Activated naive CD8-positive, alpha-beta T cell (primary cell): ENCODE measurements around the gene PPP3R1.
A peak's percentile ranks its signal among the peaks of the same experiment; 100 is the strongest.

Experiments used
- H3K27ac Mint-ChIP-seq: one replicate; pipeline ENCODE4 v1.8.0; 2021; ENCODE audit warnings: mixed read lengths
- H3K27me3 Mint-ChIP-seq: one replicate; pipeline ENCODE4 v1.8.0; 2021; ENCODE audit warnings: mixed read lengths
- H3K36me3 Mint-ChIP-seq: one replicate; pipeline ENCODE4 v1.8.0; 2021; ENCODE audit warnings: mixed read lengths
- H3K4me1 Mint-ChIP-seq: one replicate; pipeline ENCODE4 v1.8.0; 2021; ENCODE audit warnings: low read depth, mixed read lengths
- H3K4me3 Mint-ChIP-seq: one replicate; pipeline ENCODE4 v1.8.0; 2021; ENCODE audit warnings: mild to moderate bottlenecking, mixed read lengths
- H3K9me3 Mint-ChIP-seq: one replicate; pipeline ENCODE4 v1.8.0; 2021; ENCODE audit warnings: low read depth, mixed read lengths

Gene PPP3R1

DNA sequence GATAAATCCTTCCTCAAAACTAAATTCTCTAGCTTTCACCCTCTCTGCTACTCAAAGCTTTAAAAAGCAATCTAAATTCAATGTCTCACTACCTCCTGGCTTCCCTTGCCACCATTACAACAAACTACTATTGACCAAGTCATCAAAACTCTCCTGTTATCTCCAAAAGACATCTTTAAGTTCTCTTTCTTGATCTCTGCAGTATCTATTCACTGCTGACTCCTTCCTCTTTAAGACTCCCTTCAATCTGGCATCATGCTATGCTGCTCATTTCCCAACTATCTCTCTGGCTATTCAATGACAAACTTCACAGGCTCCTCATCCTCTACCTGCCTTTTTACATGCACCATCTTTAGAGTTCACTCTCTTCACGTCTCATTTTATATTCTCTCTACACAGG lies 5.9 kb downstream of the PPP3R1 start:
- H3K27me3 Mint-ChIP-seq: no peaks in the 10 kb centered on the region
- no peaks in the 10 kb centered on the region for H3K36me3 Mint-ChIP-seq
- H3K27ac Mint-ChIP-seq: no peak overlapping the region
- no peak overlapping the region for H3K4me3 Mint-ChIP-seq
- H3K9me3 Mint-ChIP-seq: no peaks in the 10 kb centered on the region
- H3K4me1 Mint-ChIP-seq: peaks cover 18% of the 10 kb centered on the region

DNA sequence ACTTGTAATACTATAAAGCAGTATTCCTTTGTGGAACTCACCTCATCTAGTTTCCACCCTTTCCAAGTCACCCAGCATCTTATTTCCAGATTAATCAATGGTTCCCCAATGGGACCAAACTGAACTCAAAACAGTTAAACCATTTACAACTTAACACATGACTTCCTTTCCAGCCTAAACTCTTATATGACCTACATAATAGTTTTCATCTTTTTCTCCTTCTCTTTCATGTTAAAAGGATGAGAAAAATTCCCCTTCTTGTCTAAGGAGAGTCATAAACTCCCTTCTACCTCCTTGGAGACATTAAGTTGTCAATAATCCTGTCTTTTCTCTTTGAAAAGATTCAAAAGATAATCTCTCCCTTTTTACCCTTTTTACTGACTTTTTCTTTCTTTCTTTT lies 6.7 kb downstream of the PPP3R1 start:
- H3K27ac Mint-ChIP-seq: no peak overlapping the region
- H3K9me3 Mint-ChIP-seq: no peaks in the 10 kb centered on the region
- no peaks in the 10 kb centered on the region for H3K27me3 Mint-ChIP-seq
- peaks cover under 1% of the 10 kb centered on the region for H3K36me3 Mint-ChIP-seq
- peaks cover 24% of the 10 kb centered on the region for H3K4me1 Mint-ChIP-seq
- no peak overlapping the region for H3K4me3 Mint-ChIP-seq

- H3K9me3 Mint-ChIP-seq: no peaks in the 10 kb centered on the region
Observed at GRCh38 chr2:68245066-68245465, 7.3 kb downstream of the PPP3R1 start.

GRCh38 chr2:68244456-68244855 lies 7.9 kb downstream of the PPP3R1 start:
- H3K4me1 Mint-ChIP-seq: peaks cover 24% of the 10 kb centered on the region
- no peaks in the 10 kb centered on the region for H3K9me3 Mint-ChIP-seq
- H3K27ac Mint-ChIP-seq: no peak overlapping the region
- H3K4me3 Mint-ChIP-seq: no peak overlapping the region
- H3K27me3 Mint-ChIP-seq: no peaks in the 10 kb centered on the region
- H3K36me3 Mint-ChIP-seq: peaks cover 5% of the 10 kb centered on the region

More at GRCh38 chr2:68245066-68245465, 7.3 kb downstream of the PPP3R1 start:
- H3K4me1 Mint-ChIP-seq: peaks cover 26% of the 10 kb centered on the region
- no peak overlapping the region for H3K27ac Mint-ChIP-seq
- no peak overlapping the region for H3K4me3 Mint-ChIP-seq
- H3K36me3 Mint-ChIP-seq: peaks cover 5% of the 10 kb centered on the region
- no peaks in the 10 kb centered on the region for H3K27me3 Mint-ChIP-seq

GRCh38 chr2:68241732-68242131 lies 10.6 kb downstream of the PPP3R1 start:
- Mint-ChIP-seq H3K4me3 (no peak overlapping the region), H3K27ac (no peak overlapping the region), H3K27me3 (no peaks in the 10 kb centered on the region), H3K4me1 (peaks cover 50% of the 10 kb centered on the region), H3K9me3 (no peaks in the 10 kb centered on the region), H3K36me3 (peaks cover 5% of the 10 kb centered on the region)

DNA sequence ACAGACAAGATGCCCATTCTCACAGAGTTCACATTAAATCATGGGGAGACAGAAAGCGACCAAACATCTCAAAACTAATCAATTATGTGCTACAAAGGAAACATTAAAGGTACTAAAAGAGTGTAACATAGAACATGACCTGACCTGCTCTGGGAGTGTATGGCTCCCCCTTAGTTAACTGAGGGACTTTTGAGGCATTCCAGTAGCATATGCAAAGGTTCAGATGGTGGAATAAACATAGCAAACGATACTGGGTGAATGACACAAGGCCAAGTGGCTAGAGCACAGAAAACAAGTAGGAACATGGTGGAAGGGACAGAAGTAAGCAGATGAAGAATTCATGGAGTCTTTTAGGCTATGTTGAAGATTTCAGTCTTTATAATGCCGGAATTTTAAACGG lies 11.9 kb downstream of the PPP3R1 start:
- Mint-ChIP-seq H3K4me1 (peaks cover 62% of the 10 kb centered on the region), H3K36me3 (peaks cover 5% of the 10 kb centered on the region), H3K27ac (peak overlapping the region; percentile 42), H3K9me3 (no peaks in the 10 kb centered on the region), H3K27me3 (no peaks in the 10 kb centered on the region), H3K4me3 (peak overlapping the region; percentile 8)

DNA sequence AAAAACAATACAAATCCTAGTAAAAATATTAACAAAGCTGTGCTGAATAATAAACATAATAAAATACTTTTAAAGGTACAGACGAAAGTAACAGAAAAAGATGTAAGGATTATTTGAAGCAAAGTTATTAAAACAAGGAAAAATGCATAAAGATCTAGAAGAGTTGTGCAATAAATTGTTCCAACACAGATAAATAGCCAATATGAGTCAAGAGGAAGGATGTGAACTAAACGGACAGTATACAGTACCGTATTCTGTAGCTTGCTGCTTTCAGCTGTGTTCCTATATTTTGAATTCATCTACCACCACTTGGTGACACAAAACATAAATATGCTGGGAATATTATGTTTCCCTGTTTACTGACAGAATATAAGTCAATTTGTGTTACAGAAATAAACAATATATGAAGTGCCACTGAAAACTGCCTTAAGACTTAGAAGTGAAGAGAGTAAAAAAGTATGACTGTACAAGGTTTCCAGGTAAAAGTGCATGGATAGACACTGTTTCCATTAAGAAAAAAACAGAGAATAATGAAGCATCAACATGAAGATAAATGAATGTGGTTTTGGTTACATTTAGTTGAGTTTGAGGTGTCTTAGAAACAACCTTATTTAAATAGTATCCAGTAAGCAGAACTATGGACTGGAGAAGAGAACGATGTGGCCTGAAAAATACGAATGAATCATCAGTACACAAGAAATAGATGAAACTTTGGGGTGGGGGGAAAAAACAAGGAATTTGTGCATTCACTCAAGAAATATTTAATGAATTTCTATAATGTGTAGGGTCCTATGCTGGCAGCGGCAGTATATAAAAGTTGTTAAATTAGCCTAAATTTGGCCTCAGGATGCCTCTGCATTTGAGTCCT lies 13.1 kb downstream of the PPP3R1 start:
- H3K9me3 Mint-ChIP-seq: no peaks in the 10 kb centered on the region
- peaks cover 75% of the 10 kb centered on the region for H3K4me1 Mint-ChIP-seq
- H3K4me3 Mint-ChIP-seq: peak overlapping the region; percentile 51
- H3K27ac Mint-ChIP-seq: peak overlapping the region; percentile 81
- H3K27me3 Mint-ChIP-seq: no peaks in the 10 kb centered on the region
- peaks cover 5% of the 10 kb centered on the region for H3K36me3 Mint-ChIP-seq

DNA sequence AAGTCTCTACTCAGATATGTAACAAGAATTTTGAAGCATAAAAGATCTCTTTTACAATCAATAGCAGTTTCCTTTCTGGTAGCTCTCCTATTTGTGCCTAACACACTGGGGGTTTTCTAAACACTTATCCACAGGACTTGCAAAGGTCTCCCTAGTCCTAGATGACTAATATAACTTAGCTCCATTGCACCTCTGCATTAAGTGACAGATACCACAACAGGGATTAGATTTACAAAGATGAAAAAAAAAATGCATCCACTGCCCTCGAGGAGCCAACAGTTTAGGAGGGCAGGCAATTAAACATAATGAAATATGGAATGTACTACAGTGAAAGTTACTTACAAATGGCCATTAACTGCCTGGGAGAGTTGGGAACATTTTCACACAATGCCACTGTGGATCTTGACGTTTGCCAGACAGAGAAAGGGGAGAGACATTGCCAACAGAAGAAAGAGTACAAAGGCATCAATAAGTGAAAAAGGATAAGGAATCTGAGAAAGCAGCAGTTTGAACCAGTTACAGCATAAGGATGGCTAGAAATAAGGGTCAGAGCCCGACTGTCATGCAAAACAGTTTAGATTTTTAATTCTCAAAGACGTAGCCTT lies 14.3 kb downstream of the PPP3R1 start:
- no peaks in the 10 kb centered on the region for H3K9me3 Mint-ChIP-seq
- H3K4me1 Mint-ChIP-seq: peaks cover 82% of the 10 kb centered on the region
- H3K36me3 Mint-ChIP-seq: peaks cover 5% of the 10 kb centered on the region
- H3K4me3 Mint-ChIP-seq: peak overlapping the region; percentile 28
- H3K27me3 Mint-ChIP-seq: no peaks in the 10 kb centered on the region
- H3K27ac Mint-ChIP-seq: peak overlapping the region; percentile 81

GRCh38 chr2:68237404-68237803 lies 14.9 kb downstream of the PPP3R1 start:
- Mint-ChIP-seq H3K27ac (peak overlapping the region; percentile 66), H3K4me3 (peak overlapping the region; percentile 28)

GRCh38 chr2:68236876-68237275 lies 15.5 kb downstream of the PPP3R1 start:
- peaks cover 5% of the 10 kb centered on the region for H3K36me3 Mint-ChIP-seq
- H3K27ac Mint-ChIP-seq: no peak overlapping the region
- no peak overlapping the region for H3K4me3 Mint-ChIP-seq
- no peaks in the 10 kb centered on the region for H3K27me3 Mint-ChIP-seq
- H3K4me1 Mint-ChIP-seq: peaks cover 84% of the 10 kb centered on the region
- H3K9me3 Mint-ChIP-seq: no peaks in the 10 kb centered on the region

More at GRCh38 chr2:68237404-68237803, 14.9 kb downstream of the PPP3R1 start:
- Mint-ChIP-seq H3K4me1 (peaks cover 86% of the 10 kb centered on the region), H3K27me3 (no peaks in the 10 kb centered on the region), H3K36me3 (peaks cover 5% of the 10 kb centered on the region), H3K9me3 (no peaks in the 10 kb centered on the region)

DNA sequence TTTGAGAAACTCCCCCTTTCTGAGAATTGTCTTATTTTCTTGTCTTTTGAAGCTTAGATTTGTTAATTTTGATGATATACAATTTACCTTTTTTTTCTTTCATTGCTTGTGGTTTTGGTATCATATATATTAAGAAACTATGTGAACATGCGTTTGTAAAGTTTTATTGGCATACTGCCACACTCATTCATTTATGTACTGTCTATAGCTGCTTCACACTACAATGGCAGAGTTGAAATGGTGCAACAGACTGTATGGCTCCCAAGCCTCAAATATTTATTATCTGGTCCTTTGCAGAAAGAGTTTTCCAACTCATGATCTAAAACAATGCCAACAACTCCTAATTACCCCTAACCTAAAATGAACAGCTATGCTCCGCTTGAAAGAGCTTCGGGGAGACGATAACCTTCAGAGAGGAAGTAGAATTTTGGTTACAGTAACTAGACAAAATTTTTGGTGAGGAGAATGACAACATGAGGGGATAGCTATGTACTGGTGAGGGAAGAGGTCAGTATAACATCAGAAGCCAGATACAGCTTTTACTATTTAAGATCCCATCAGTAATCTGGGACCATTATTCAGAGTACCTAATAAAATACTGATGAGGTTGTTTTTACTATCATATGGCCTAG lies 16.1 kb downstream of the PPP3R1 start:
- H3K27ac Mint-ChIP-seq: peak overlapping the region; percentile 42
- H3K9me3 Mint-ChIP-seq: no peaks in the 10 kb centered on the region
- peak overlapping the region; percentile 10 for H3K4me3 Mint-ChIP-seq
- H3K27me3 Mint-ChIP-seq: no peaks in the 10 kb centered on the region
- H3K4me1 Mint-ChIP-seq: peaks cover 84% of the 10 kb centered on the region
- peaks cover 5% of the 10 kb centered on the region for H3K36me3 Mint-ChIP-seq

DNA sequence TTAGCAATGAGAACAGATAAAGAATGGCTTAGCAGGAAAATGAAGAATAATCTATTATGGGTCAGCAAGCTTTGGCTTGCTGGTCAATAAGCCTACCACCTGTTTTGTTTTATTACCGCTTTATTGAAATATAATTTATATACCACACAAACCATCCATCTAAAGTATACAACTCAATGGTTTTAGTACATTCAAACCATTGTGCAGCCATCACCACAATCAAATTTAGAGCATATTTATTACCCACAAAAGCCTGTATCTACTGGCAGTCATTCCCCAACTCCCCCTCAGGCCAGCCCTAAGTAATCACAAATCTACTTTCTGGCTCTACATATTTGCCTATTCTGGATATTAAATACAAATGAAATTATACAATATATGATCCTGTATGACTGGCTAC lies 17.2 kb downstream of the PPP3R1 start:
- Mint-ChIP-seq H3K27me3 (no peaks in the 10 kb centered on the region), H3K27ac (peak overlapping the region; percentile 43), H3K4me1 (peaks cover 85% of the 10 kb centered on the region), H3K9me3 (no peaks in the 10 kb centered on the region), H3K36me3 (no peaks in the 10 kb centered on the region), H3K4me3 (no peak overlapping the region)

DNA sequence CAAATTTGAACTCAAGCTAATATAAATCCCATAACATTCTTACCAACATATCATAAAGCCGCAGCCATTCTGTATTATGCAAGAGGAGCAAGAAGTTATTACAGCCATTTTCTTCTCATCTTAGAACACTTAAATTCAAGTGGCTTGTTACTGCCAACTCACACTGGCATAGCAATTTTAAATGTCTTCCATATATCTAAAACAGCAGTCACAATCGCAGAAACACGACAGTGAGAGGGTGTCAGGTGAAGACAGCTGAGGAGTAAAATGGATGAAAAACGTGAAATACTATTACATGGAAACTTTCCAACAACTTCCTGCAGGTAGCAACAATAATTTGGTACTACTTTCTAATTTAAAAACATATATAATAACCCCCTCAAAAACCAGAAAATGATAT lies 17.9 kb downstream of the PPP3R1 start:
- H3K27ac Mint-ChIP-seq: no peak overlapping the region
- peaks cover 86% of the 10 kb centered on the region for H3K4me1 Mint-ChIP-seq
- H3K4me3 Mint-ChIP-seq: peak overlapping the region; percentile 14
- no peaks in the 10 kb centered on the region for H3K9me3 Mint-ChIP-seq
- no peaks in the 10 kb centered on the region for H3K36me3 Mint-ChIP-seq
- H3K27me3 Mint-ChIP-seq: no peaks in the 10 kb centered on the region

DNA sequence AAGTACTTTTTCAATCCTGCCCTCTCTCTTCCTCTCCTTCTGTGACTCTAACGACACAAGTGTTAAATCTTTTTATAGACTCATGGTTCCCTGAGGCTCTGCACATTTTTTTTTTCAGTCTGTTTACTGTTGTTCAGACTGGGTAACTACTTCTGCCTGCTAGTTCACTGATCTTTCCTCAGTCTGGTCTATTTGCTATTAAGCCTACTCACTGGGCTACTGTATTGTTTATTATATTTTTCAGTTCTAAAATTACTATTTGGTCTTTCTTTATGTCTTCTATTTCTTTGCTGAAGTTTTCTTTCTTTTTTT lies 21.3 kb downstream of the PPP3R1 start:
- Mint-ChIP-seq H3K4me3 (peak overlapping the region; percentile 33), H3K36me3 (no peaks in the 10 kb centered on the region), H3K27me3 (no peaks in the 10 kb centered on the region), H3K27ac (peak overlapping the region; percentile 85), H3K4me1 (peaks cover 85% of the 10 kb centered on the region), H3K9me3 (no peaks in the 10 kb centered on the region)
